ENCODE measurements around the gene ENAH.

GRCh38 chr1:225700889-225701465 lies 48.1 kb upstream of the ENAH start:
- TF ChIP-seq POLR2A (IDR thresholded peaks at IDR 0.05; ENCODE audit: low read length) (no peak), GATA1 (IDR thresholded peaks at IDR 0.05; ENCODE audit: low read depth, low read length) (no peak)

Data from erythroblast (primary cell).